ENCODE measurements around the gene THAP8.
"Not testable (repeated sequence)": the region's sequence is repeated elsewhere in the genome, so short reads cannot be mapped to it uniquely, and the experiment has no call there.

THAP8 gene

GRCh38 chr19:36068810-36069499 lies 14.9 kb upstream of the THAP8 start:
- not testable (repeated sequence) for DNase-seq (ENCODE audit: low spot score)

GRCh38 chr19:36067681-36068080 lies 13.6 kb upstream of the THAP8 start:
- DNase-seq (ENCODE audit: low spot score) = no peak

GRCh38 chr19:36064826-36065225 lies 10.7 kb upstream of the THAP8 start:
- DNase-seq (ENCODE audit: low spot score) = no peak

- no peak for DNase-seq (ENCODE audit: low spot score)
Observed at GRCh38 chr19:36061367-36061766, 7.3 kb upstream of the THAP8 start.

- no peak for DNase-seq (ENCODE audit: low spot score)
Observed at GRCh38 chr19:36060430-36060829, 6.3 kb upstream of the THAP8 start.

- no peak for DNase-seq (ENCODE audit: low spot score)
Observed at GRCh38 chr19:36059180-36059910, 5.3 kb upstream of the THAP8 start.

GRCh38 chr19:36058481-36059179 lies 4.5 kb upstream of the THAP8 start:
- no peak for DNase-seq (ENCODE audit: low spot score)

- peak; percentile 93 for DNase-seq (ENCODE audit: low spot score)
Observed at GRCh38 chr19:36054733-36055686, 925 bp upstream of the THAP8 start, which contains the start of gene WDR62. TSS of gene WDR62 (plus strand) at chr19:36054897. CDS start at chr19:36054972, 75 bp downstream.

GRCh38 chr19:36051637-36052036 lies 2.4 kb downstream of the THAP8 start:
- no peak for DNase-seq (ENCODE audit: low spot score)

- no peak for DNase-seq (ENCODE audit: low spot score)
Observed at GRCh38 chr19:36051236-36051635, 2.8 kb downstream of the THAP8 start.

GRCh38 chr19:36049080-36049698 lies 4.9 kb downstream of the THAP8 start:
- DNase-seq (ENCODE audit: low spot score) = no peak

GRCh38 chr19:36047835-36048234 lies 6.2 kb downstream of the THAP8 start:
- DNase-seq (ENCODE audit: low spot score) = no peak

GRCh38 chr19:36046443-36047050 lies 7.5 kb downstream of the THAP8 start:
- DNase-seq (ENCODE audit: low spot score) = no peak

GRCh38 chr19:36043952-36044351 lies 10.1 kb downstream of the THAP8 start:
- no peak for DNase-seq (ENCODE audit: low spot score)

GRCh38 chr19:36041831-36042230 lies 12.3 kb downstream of the THAP8 start:
- no peak for DNase-seq (ENCODE audit: low spot score)

- not testable (repeated sequence) for DNase-seq (ENCODE audit: low spot score)
Observed at GRCh38 chr19:36041092-36041491, 13.0 kb downstream of the THAP8 start.

GRCh38 chr19:36040495-36040894 lies 13.6 kb downstream of the THAP8 start:
- no peak for DNase-seq (ENCODE audit: low spot score)

- peak; percentile 8 for DNase-seq (ENCODE audit: low spot score)
Observed at GRCh38 chr19:36032251-36033104, 21.6 kb downstream of the THAP8 start, which contains the start of gene CLIP3. TSS of gene CLIP3 (minus strand) at chr19:36032873. CDS start at chr19:36032357, 516 bp downstream.

- no peak for DNase-seq (ENCODE audit: low spot score)
Observed at GRCh38 chr19:36031308-36031707, 22.8 kb downstream of the THAP8 start.
